HL-60 (cell line): ENCODE data around the gene PCBD2.
"Not testable (repeated sequence)": the region's sequence is repeated elsewhere in the genome, so short reads cannot be mapped to it uniquely, and the experiment has no call there.

Experiments
- DNase-seq, 2 experiments: peaks; one replicate each; pipeline ENCODE4 v3.0.0-alpha.2; 2010 to 2020; ENCODE audit warnings: low read depth in 1 of 2, low spot score in 1 of 2
- H3K27ac ChIP-seq: fragments of 250-450 bp; sonication (Bioruptor Pico); replicated peaks from 2 replicates; pipeline ENCODE4 v1.5.1; 2020; ENCODE audit warnings: mild to moderate bottlenecking, moderate library complexity
- H3K27me3 ChIP-seq: fragments of 250-450 bp; sonication (Bioruptor Pico); 2 replicates; pipeline ENCODE4 v1.5.1; 2021; ENCODE audit warnings: mild to moderate bottlenecking, moderate library complexity; ENCODE audit not compliant: insufficient read depth, poor library complexity, severe bottlenecking
- H3K4me3 ChIP-seq: replicated peaks from 2 replicates; pipeline ENCODE4 v1.5.1; 2011; ENCODE audit warnings: mild to moderate bottlenecking, control low read depth, low read length; ENCODE audit not compliant: insufficient read depth
- CTCF ChIP-seq: IDR thresholded peaks from one replicate; pipeline ENCODE4 v1.5.1; 2011; ENCODE audit warnings: low read length, control low read depth, inconsistent platforms; ENCODE audit not compliant: insufficient read depth
- GABPA ChIP-seq: IDR thresholded peaks from 2 replicates; pipeline ENCODE4 v1.6.1; 2012; ENCODE audit warnings: low read depth
- POLR2AphosphoS5 ChIP-seq: IDR thresholded peaks from 2 replicates; pipeline ENCODE4 v1.6.1; 2012; ENCODE audit warnings: low read depth
- REST ChIP-seq: IDR thresholded peaks from 2 replicates; pipeline ENCODE4 v1.6.1; 2012; ENCODE audit warnings: low read depth; ENCODE audit not compliant: insufficient replicate concordance
- SPI1 ChIP-seq: IDR thresholded peaks from 2 replicates; pipeline ENCODE4 v1.6.1; 2012; ENCODE audit warnings: low read depth, mild to moderate bottlenecking, borderline replicate concordance

PCBD2 gene

GRCh38 chr5:134982230-134982629 lies 77.3 kb downstream of the PCBD2 start:
- Histone ChIP-seq H3K27me3 (no peaks in the 10 kb centered on the region), H3K4me3 (no peak overlapping the region), H3K27ac (no peak overlapping the region)
- DNase-seq = no peak
- no peak for TF ChIP-seq REST
- TF ChIP-seq POLR2AphosphoS5 = no peak
- no peak for TF ChIP-seq SPI1
- TF ChIP-seq GABPA = no peak
- no peak for TF ChIP-seq CTCF

GRCh38 chr5:134989266-134989830 lies 84.4 kb downstream of the PCBD2 start:
- no peak for DNase-seq
- Histone ChIP-seq H3K4me3 (no peak overlapping the region), H3K27ac (no peak overlapping the region), H3K27me3 (no peaks in the 10 kb centered on the region)
- TF ChIP-seq GABPA (no peak), REST (no peak), CTCF (no peak)

GRCh38 chr5:134990183-134990582 lies 85.3 kb downstream of the PCBD2 start:
- H3K27ac ChIP-seq, H3K27me3 ChIP-seq: not testable (repeated sequence)

GRCh38 chr5:134992148-134992547 lies 87.2 kb downstream of the PCBD2 start:
- TF ChIP-seq REST (no peak), POLR2AphosphoS5 (no peak), CTCF (no peak), GABPA (no peak), SPI1 (no peak)
- Histone ChIP-seq H3K27me3 (no peaks in the 10 kb centered on the region), H3K27ac (no peak overlapping the region), H3K4me3 (no peak overlapping the region)
- no peak for DNase-seq

More at GRCh38 chr5:134990183-134990582, 85.3 kb downstream of the PCBD2 start:
- DNase-seq, H3K4me3 ChIP-seq: not testable (repeated sequence)
